Femur (tissue), 1 donor: Measurements from ENCODE around the gene PDE7B.
A peak's percentile ranks its signal among the peaks of the same experiment; 100 is the strongest.

ENCODE experiments used
- DNase-seq: peaks from one replicate; pipeline ENCODE4 v3.0.0-alpha.2; 2017

PDE7B gene

GRCh38 chr6:136035378-136036070 is 184.0 kb downstream of the PDE7B start:
- DNase-seq, result no peak

DNA sequence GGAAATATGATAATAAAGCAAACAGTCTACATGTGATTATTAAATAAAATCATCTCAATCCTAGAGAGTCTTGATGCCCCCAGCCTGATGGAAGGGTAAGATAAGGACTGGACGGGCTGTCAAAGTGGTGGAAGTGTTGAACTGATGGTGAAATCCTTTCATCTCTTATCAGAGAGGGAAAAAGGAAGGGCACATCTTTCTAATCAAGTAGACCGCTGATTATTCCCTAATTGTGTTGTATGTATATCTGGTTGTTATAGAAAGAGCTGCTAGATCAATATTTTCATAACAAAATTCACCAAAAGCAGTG is 184.5 kb downstream of the PDE7B start:
- DNase-seq, result no peak

- no peak for DNase-seq
These were observed 185.1 kb downstream of the PDE7B start for GRCh38 chr6:136036601-136037000.

GRCh38 chr6:136037242-136037875 is 185.9 kb downstream of the PDE7B start:
- DNase-seq, result no peak

DNA sequence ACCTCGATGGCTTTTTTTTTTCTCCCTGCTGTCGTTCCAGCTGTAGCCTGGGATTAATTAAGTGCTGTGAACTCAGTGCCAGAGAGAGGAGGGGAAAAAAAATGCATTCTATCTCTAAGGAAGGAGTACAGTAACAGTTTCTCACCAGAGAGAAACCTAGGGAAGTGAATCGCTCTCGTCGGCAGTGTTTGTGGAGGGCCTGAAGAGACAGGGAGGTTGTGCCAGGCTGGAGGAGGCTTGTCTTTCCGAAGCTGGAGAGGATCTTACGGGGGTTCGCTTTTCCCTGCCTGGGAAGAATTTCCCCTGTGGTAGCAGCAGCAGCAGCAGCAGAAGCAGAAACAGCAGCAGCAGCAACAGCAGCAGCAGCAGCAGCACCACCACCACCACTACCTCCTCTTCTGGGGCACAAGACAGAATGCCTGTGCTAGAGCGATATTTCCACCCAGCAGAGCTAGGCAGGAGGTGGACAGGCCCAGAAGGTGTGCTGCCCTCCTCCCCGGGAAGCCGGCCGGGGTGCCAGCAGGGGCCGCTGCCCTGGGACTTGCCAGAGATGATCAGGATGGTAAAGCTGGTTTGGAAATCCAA is 186.5 kb downstream of the PDE7B start:
- peak; percentile 60 for DNase-seq

DNA sequence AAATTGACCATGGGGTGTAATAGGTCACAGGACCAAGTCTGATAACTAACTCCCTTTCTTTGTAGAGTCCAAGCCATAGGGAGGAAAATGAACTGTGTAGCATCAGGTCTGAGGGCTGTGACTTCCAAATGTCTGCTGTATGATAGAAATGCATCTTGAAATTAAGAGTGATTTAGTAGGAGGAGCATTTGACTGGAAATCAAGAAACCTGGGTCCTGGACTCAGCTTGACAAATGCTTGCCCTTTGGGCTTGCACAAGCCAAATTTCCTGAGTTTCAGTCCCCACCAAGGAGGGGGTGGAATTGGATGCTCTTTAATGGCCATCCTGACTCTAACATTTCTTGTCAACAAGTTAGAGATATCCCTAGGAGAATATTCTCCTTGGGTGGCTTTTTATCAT is 187.0 kb downstream of the PDE7B start:
- DNase-seq, result no peak

GRCh38 chr6:136039185-136039584 is 187.7 kb downstream of the PDE7B start:
- DNase-seq, result no peak

DNA sequence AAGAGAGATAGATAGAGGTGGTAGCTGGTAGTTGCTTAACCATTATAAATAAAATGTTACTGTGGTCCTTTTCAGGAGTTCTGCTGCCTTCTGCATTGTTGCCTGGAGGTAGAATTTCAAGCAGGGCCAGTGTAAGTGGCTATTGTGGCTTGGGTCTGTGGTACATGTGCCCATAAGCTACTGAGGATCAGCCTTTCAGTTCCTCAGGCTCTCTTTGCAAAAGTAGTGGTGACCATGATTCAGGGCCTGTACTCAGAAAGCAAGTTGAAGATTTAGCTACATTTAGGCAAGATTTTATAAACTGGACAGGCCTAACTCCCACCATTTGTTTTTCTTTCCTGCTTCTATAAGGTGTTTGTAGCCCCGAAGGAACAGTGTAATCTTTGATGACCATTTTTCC is 199.0 kb downstream of the PDE7B start:
- DNase-seq, result no peak

DNA sequence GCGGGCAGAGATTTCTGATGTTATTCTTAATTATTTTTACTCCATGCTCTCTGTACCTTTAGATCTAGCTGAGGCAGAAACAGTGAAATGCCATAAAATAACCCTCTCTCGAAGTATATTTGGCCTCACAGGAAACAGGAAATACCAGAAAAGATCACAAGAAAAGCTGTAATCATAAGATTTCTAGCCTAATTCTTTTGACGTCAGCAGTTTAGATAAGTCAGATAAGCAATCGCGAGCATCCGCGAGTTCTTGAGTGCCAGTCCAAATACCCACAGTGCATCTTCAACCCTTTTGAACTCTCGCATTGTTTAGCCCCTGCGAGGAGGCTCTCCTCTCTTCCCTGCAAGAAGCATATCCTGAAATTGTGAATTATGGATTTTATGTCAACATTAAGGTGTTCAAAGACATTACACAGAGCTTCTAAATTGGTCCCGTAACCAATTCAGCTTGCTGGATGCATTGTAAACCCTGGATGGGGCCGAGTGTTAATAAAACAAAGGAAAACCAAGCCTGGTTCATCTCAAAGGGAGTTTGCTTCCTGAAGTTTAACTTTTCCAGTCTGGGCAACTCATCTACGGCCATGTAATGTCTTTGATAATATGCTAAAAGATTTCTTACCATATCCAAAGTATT is 199.8 kb downstream of the PDE7B start:
- DNase-seq, result no peak

- DNase-seq, result no peak
These were observed 200.5 kb downstream of the PDE7B start for GRCh38 chr6:136052031-136052430.

DNA sequence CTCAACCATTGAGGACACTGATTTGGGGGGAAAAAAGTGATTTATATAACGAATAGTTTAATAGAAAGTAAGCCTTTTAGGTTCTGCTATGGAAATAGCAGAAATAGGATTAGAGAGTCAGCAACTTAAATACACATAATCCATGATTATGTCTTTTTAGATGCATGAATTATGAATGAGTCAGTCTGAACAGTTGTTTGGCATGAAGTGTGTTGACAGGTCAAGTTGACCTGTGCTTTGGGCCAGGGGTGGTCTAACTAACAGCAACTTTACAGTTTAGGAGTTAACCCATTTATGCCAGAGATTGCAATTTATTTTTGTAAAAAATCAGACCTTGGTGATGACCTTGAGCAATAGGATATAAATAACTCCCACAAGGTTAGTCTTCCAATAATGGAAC is 207.4 kb downstream of the PDE7B start:
- no peak for DNase-seq

GRCh38 chr6:136059308-136059707 is 207.8 kb downstream of the PDE7B start:
- peak; percentile 63 for DNase-seq

- DNase-seq, result no peak
These were observed 208.6 kb downstream of the PDE7B start for GRCh38 chr6:136060052-136060451.

DNA sequence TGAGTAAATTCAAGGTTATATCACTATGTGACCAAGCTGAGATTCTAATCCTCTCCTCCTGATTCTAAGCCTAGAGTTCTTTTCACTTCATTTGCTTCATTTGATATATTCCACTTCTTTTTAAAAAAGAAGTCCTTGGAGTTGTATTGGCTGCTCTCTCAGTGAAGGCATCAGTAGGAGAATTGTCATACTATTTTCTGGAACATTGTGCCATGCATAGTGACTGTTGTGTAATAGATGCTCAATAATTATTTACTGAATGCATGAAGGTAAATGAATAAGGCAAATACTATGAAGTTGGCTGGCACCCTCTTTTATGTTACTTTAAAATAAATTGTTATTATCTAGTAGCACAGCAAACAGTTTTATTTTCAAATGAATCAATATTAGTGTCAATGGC is 209.3 kb downstream of the PDE7B start:
- DNase-seq, result no peak

DNA sequence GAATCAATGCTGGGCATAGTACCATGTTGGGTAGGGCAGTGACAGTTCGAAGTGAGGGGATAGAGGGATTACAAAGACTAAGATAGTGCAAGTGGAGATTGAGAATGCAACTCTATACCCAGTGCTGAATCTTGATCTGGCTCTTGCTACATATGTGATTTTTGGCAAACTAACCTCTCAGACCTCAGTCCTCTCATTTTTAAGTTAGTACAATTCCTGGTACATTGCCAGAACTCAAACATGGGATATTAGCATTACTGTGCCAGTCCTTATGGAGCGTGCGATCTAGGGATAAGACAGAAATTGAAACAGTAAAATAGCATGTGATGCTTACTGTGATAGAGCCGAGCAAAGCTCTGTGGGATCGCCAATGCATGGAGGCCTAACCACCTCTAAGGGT is 210.2 kb downstream of the PDE7B start:
- DNase-seq, result no peak

DNA sequence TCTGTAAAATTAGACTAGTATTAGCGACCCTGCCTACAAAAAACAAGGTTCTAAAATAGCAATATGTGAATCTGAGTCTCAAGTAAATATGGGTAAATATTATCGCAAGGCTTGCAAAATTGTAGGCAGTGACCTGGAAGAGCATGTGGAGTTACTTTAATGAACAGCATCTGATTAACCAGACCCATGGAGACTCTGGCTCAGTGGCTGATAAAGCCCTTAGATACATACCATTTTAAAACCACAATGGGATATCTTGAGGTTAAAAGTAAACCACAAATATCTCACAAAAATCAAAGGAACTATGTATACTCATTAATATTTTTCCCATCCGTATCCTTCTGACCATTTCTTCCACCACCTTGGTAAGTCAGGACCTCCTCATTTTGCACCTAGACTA is 211.6 kb downstream of the PDE7B start:
- DNase-seq, result no peak

DNA sequence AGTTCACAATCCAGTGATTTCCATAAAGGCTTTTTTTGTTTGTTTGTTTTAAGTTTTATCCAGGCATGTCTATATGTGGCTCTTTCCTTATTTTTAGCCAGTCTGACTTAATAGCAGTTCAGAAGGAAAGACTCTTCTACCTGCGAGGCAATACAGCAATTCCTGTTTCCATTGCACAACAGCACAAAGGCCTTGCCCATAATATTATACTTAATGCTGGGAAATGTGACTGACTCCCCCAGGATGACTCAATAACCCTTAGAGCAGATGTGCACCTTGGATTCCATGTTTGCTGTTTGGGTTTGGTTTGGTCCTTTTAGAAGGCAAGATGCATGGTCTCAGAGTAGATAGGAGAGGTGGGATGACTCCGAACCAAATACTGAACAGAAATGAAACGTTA is 214.5 kb downstream of the PDE7B start:
- no peak for DNase-seq

GRCh38 chr6:136067731-136068341 is 216.3 kb downstream of the PDE7B start:
- no peak for DNase-seq

DNA sequence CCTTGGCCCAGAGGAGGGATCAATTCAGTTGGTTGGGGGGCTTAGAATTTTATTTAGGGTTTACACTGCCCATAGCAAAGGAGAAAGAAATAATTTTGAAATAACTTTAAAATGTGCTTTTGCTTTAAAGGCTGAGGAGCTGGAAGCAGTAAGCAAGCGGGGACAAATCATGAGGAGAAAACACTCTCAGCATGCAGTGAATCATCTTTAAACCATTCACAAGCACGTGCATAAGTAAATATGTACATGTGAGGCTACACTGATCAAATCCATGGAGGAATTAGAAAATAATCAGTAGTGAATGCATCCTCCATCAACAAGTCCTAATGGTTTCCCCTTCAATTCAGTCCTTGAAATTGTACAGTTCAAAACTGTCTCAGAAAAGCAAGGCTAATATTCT is 217.6 kb downstream of the PDE7B start:
- DNase-seq, result no peak

DNA sequence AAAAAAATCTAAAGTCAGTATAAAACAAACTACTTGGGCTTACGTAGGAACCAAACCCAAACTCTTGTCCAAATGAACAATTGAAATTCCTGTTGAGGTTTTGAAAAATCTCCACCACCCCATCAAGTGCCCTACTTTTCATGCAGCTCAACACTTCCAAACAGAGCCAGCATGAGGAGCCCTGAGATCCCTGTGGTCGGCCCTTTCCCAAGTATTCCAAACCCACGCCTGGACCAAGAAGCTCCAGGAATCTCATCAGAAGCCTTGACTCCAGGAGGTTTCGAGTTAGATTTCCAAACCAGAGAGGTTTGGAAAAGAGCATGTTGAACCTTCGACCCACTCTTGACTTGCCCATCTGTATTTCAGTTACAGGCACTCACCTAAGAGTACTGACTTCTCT is 219.3 kb downstream of the PDE7B start:
- DNase-seq, result no peak

- no peak for DNase-seq
These were observed 221.2 kb downstream of the PDE7B start for GRCh38 chr6:136072691-136073090.

DNA sequence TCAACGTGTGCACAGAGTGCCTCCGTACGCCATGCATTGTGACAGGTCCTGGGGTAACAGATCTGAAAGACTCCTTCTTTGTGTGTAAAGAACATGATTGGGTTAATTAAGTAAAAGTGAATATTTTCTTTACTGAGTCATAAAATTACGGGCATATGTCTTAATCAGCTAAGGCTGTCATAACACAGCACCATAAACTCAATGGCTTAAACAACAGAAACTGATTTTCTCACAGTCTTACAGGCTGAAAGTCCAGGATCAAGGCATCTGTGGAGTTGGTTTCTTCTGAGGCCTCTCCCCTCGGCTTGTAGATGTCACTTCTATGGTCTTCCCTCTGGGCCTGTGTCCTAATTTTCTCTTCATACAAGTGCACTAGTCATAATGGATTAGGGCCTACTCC is 221.7 kb downstream of the PDE7B start:
- DNase-seq, result no peak

DNA sequence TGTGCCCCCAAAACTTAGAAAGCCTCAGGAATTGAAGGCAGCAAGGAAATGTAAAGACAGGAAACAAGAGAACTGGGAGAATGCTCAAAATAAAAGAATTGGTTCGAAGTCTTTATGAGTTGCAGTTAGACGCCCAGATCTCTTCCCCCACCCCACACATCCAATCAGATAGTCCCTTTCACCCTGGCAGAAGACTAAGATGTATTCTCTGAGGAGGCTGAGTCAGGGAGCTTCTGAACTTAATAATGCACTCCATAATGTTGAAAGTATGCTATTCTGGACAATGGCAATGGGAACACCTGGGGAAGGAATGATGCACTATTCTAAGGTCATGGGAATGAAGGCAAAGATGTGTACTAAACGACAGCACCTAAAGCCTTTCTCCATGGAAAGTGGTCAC is 225.0 kb downstream of the PDE7B start:
- no peak for DNase-seq
